Neural progenitor cell (in vitro differentiated cells): ENCODE results near the gene ZFPM1.

Experiments used
- CTCF ChIP-seq: fragments of 200-600 bp; sonication (generic); IDR thresholded peaks from 2 replicates; pipeline ENCODE4 v1.5.1; 2017; ENCODE audit warnings: antibody characterized with exemption, mild to moderate bottlenecking
- EZH2phosphoT487 ChIP-seq: fragments of 200-600 bp; sonication (generic); IDR thresholded peaks from 2 replicates; pipeline ENCODE4 v1.6.1; 2017; ENCODE audit warnings: antibody characterized with exemption

DNA sequence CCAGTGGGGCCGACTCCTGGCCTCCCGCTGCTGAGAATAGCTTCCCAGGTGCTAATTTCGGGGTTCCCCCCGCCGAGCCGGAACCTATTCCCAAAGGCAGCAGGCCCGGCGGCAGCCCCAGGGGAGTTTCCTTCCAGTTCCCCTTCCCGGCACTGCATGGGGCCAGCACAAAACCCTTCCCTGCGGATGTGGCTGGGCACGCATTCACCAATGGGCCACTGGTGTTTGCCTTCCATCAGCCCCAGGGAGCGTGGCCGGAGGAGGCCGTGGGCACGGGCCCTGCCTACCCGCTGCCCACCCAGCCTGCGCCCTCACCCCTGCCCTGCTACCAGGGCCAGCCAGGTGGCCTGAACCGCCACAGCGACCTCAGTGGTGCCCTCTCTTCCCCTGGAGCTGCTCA, 24.9 kb upstream of the ZFPM1 start:
- TF ChIP-seq CTCF = no peak
- no peak for TF ChIP-seq EZH2phosphoT487
